GM10248 (cell line): ENCODE measurements around the gene COBL.

Experiments used
- CTCF ChIA-PET: fragments of 300-600 bp; sonication (Branson Sonifier 250); formaldehyde crosslinking; extraction: SDS; loops from one replicate; lab custom pipeline; 2021; ENCODE audit warnings: antibody characterized with exemption; lab: Yijun Ruan, JAX
- POLR2A ChIA-PET: fragments of 350-650 bp; sonication (Branson Sonifier 250); formaldehyde crosslinking; extraction: SDS; loops from one replicate; lab custom pipeline; 2020; ENCODE audit warnings: antibody characterized with exemption; lab: Yijun Ruan, JAX
- DNase-seq: peaks from one replicate; pipeline ENCODE4 v3.0.0; 2012; ENCODE audit errors: extremely low spot score
- TF ChIP-seq, protein P1 (sequence below): IDR thresholded peaks from 2 replicates; pipeline ENCODE4 v1.5.1; 2012; ENCODE audit warnings: mild to moderate bottlenecking, low read depth; ENCODE audit errors: extremely low read depth, missing control alignments, control extremely low read depth

COBL gene

DNA sequence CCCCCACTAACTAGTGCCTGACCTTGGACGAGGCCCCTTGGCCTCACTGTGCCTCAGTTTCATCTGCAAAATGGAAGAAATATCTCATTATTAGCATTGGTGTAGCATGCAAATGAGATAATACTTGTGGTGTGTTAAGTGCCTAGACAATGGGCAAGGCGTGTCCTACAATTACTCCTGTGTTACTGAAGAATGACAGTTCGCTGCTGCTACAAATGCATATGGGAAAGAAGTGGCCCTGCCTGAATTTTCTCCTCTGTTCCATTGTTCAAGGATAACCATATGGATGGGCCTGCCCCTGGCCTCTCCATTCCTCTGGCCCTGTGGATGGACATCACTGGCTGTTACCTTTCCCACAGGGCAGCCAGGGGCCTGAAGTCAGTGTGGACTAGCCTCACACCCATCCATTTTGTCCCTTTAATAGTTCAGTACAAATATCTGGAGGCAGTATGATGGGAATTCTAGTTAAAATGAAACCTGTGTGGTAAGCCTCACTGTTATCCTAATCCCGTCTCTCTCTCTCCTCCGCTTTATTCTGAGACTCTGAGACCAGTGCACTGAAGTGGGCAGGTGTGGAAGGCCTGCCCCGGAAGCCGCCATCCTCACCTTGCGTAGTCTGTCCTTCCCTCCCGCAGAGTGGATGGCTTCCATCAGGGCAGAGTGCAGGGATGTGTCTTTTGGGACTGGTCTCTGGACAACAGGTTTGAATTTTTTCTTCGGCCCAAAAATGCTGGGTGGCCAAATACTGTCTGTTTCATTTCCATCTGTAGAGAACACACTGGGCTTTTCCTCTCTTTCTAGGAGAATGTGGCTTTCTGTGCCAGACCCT lies 289.3 kb downstream of the COBL start:
- TF ChIP-seq, protein P1, sequence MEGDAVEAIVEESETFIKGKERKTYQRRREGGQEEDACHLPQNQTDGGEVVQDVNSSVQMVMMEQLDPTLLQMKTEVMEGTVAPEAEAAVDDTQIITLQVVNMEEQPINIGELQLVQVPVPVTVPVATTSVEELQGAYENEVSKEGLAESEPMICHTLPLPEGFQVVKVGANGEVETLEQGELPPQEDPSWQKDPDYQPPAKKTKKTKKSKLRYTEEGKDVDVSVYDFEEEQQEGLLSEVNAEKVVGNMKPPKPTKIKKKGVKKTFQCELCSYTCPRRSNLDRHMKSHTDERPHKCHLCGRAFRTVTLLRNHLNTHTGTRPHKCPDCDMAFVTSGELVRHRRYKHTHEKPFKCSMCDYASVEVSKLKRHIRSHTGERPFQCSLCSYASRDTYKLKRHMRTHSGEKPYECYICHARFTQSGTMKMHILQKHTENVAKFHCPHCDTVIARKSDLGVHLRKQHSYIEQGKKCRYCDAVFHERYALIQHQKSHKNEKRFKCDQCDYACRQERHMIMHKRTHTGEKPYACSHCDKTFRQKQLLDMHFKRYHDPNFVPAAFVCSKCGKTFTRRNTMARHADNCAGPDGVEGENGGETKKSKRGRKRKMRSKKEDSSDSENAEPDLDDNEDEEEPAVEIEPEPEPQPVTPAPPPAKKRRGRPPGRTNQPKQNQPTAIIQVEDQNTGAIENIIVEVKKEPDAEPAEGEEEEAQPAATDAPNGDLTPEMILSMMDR: no peak
- no peak for DNase-seq
- POLR2A ChIA-PET: no interaction called here
- CTCF ChIA-PET: no interaction called here

- DNase-seq: no peak
- ChIA-PET CTCF (no interaction called here), POLR2A (no interaction called here)
These were observed 290.3 kb downstream of the COBL start for GRCh38 chr7:51026341-51026740.

DNA sequence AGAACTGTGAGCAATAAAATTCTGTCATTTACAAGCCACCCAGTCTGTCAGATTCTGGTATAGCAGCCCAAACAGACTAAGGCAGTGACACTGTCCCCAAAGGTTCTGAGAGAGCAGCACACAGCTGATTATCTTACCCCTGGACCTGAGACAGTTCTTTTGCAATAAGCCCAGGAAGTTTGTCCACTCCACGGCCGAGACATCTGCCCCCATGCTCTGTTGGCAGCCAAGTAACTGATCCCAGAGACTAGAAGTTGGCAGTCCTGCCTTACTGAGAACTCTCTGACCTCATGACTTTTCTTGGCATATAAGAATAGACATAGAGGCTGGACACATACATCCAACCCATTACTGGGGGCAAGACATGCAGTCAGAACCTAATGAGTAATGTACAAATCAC lies 290.9 kb downstream of the COBL start:
- TF ChIP-seq, protein P1: no peak
- DNase-seq: no peak
- ChIA-PET POLR2A (no interaction called here), CTCF (no interaction called here)

More at GRCh38 chr7:51026341-51026740, 290.3 kb downstream of the COBL start:
- TF ChIP-seq, protein P1: no peak

DNA sequence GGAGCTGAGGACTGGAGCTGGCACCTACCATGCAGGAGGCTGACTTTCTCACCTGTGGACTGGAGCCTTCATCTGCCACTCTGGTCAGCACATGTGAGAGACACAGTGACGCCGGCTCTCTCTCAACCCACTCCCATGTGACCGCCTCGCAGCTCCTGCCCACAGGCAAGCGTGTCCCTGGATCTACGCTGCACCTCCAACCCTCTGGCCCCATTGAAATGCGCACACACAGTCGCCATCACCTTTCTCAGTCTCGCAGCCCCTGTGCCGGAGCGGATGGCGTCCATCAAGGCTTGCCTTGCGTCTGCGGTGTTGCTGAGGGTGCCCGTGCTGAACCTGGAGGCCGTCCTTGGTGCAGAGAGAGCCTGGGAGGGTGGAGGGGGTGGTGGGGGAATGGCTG lies 291.7 kb downstream of the COBL start:
- DNase-seq: no peak
- TF ChIP-seq, protein P1: no peak
- ChIA-PET CTCF (no interaction called here), POLR2A (no interaction called here)

DNA sequence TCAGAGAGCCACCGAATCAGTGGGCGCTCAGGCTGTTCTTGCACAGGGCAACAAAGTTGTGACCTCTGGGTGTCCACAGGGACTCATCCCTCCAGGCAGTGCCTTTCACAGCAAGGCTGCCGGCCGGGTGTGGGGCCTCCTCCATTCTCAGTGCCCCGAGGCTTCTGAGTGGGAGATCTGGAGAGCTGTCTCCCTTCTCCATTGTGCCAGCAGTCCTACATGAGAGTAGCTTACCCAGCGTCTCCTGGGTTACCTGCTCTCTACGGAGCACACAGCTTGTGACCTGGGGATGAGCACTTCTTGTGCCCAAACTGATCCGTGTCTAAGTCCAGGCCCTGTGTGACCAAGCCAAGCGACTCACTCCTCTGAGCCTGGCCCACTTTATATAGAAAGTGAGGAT lies 293.1 kb downstream of the COBL start:
- TF ChIP-seq, protein P1: no peak
- ChIA-PET CTCF (no interaction called here), POLR2A (no interaction called here)
- DNase-seq: no peak

GRCh38 chr7:51022821-51023220 lies 293.8 kb downstream of the COBL start:
- TF ChIP-seq, protein P1: no peak
- ChIA-PET POLR2A (no interaction called here), CTCF (no interaction called here)
- DNase-seq: no peak
